ENCODE measurements around the gene E2F1.

E2F1 gene

DNA sequence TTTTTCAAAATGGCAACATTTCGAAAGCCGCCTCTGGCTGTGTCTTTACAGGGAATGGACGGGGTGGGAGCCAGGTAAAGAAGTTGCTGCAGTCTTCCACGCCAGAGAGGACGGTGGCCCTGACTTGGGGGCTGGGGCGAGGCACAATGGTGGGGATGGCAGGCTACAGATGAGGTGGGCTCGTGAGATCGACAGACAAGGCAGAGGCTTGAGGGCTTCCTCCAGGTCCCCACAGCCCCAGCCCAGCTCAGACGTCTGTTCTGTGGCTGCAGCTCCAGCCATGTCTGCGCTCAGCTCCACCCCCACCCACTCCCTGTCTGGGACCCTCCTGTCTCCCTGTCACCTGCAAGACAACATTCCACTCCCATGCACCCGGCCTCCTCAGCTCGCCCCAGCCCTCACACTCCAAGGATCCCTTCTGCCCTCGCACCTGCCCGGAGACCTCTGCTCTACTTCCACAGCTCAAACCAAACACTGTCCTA, 31.5 kb downstream of the E2F1 start:
- no peak for DNase-seq (ENCODE audit: low read depth, low spot score)
- Histone ChIP-seq H3K4me1 (ENCODE audit: control insufficient read depth, insufficient read depth, low read length) (no peaks in the 10 kb centered on the region; the same call in 1 of the 2 replicates), H3K27ac (ENCODE audit: low read length) (no peak overlapping the region), H3K27me3 (ENCODE audit: control insufficient read depth, insufficient read depth, low read length) (no peaks in the 10 kb centered on the region), H3K4me3 (ENCODE audit: low read length) (no peak overlapping the region), H3K36me3 (ENCODE audit: control insufficient read depth, insufficient read depth, low read length) (peaks cover 10% of the 10 kb centered on the region), H3K9me3 (ENCODE audit: control insufficient read depth, insufficient read depth, low read length) (no peaks in the 10 kb centered on the region)
- no CpG with 5 or more reads among the region's 14 CpGs for WGBS (ENCODE audit: insufficient coverage, insufficient read length)

DNA sequence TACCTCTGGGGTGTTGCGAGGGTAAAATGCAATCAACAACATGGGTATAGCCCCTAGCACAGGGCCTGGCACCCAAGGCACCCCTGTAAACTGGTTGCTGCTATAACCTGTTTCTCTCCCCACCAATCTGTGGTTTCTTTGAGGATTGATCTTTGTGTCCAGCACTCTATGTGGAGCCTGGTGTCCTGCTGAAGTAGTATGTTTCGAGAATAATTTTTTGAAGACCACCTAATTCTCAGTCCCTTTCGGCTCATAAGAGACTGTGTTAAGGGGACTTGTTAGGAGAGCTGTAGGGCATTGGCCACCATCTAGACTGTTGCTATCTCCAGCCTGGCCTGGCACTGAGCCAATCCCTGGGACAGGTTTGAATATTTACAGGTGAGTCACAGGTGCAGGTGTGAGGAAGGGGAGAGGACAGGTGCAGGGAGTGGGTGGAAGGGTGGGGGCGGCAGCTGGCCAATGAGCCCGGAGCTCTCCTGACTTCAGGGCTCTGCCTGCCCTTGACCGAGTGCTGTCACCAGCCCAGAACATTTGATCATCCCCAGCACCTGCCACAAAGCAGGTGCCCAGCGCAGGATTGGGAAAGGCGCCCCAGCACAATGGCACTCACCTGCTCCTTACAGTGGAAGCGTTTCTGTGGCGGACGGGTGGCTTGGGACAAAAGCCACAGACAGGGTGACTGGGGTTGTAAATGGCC, 32.1 kb downstream of the E2F1 start:
- no peak for DNase-seq (ENCODE audit: low read depth, low spot score)

DNA sequence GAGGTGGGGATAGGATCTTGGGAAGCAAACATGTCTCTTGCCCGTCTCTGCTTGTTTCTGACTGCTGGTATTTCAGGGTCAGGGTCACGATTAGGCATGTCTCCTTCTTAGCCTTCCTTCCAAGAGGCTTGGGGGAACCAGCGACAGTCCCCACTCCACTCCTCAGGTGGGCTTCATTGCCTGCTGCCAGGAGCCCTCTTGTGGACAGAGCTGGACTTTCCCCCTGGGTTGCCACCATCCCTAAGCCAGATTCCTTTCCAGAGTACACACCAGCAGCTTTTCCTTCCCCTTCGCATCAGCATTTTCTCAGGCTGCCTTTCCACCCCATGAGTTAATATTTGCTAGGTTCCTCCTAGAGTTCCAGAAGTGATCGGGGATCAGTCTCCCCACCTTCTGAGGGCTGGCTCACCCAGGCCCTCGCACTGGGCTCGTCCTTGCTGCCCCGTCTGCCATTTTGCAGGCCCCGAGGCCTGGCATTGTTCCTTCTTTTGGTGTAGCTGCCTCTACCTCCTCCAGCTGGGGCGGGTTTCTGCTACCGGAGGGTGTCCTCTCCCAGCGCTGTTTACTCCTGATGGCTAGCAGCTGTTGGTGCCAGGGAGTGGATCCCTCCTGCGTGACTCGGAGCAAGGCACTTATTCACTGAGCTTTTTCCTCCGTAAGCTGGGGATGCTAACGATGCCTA, 32.8 kb downstream of the E2F1 start:
- DNase-seq (ENCODE audit: low read depth, low spot score), result no peak
- Histone ChIP-seq H3K4me1 (ENCODE audit: control insufficient read depth, insufficient read depth, low read length) (no peaks in the 10 kb centered on the region; the same call in 1 of the 2 replicates), H3K27me3 (ENCODE audit: control insufficient read depth, insufficient read depth, low read length) (no peaks in the 10 kb centered on the region), H3K27ac (ENCODE audit: low read length) (no peak overlapping the region), H3K36me3 (ENCODE audit: control insufficient read depth, insufficient read depth, low read length) (peaks cover 6% of the 10 kb centered on the region), H3K9me3 (ENCODE audit: control insufficient read depth, insufficient read depth, low read length) (no peaks in the 10 kb centered on the region), H3K4me3 (ENCODE audit: low read length) (no peak overlapping the region)
- WGBS (ENCODE audit: insufficient coverage, insufficient read length), result no CpG with 5 or more reads among the region's 16 CpGs

More for the DNA sequence above, 32.1 kb downstream of the E2F1 start:
- Histone ChIP-seq H3K27ac (ENCODE audit: low read length) (no peak overlapping the region), H3K4me3 (ENCODE audit: low read length) (no peak overlapping the region), H3K4me1 (ENCODE audit: control insufficient read depth, insufficient read depth, low read length) (no peaks in the 10 kb centered on the region; the same call in 1 of the 2 replicates), H3K36me3 (ENCODE audit: control insufficient read depth, insufficient read depth, low read length) (peaks cover 9% of the 10 kb centered on the region), H3K27me3 (ENCODE audit: control insufficient read depth, insufficient read depth, low read length) (no peaks in the 10 kb centered on the region), H3K9me3 (ENCODE audit: control insufficient read depth, insufficient read depth, low read length) (no peaks in the 10 kb centered on the region)
- WGBS (ENCODE audit: insufficient coverage, insufficient read length), result no CpG with 5 or more reads among the region's 11 CpGs

DNA sequence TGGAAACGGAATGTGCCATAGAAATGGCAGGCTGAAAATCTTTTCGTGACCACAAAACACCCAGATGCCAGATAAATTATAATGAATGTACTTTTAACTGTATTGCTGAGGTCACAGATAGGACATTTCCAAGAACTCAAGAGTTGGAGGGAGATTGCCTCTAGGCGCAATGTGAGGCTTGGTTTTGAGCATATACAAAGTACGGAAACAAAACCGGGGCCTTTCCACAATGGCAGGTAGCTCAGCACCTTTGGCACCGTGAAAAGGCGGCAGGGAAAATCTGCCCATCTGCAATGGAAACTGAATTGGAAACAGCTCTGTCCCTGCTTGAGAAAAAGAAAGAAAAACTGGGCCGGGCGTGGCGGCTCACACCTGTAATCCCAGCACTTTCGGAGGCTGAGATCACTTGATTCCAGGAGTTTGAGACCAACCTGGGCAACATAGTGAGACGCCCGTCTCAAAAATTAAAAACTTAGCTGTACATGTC, 34.6 kb downstream of the E2F1 start:
- H3K4me1 ChIP-seq (ENCODE audit: control insufficient read depth, insufficient read depth, low read length), result no peaks in the 10 kb centered on the region
- WGBS (ENCODE audit: insufficient coverage, insufficient read length), result no CpG with 5 or more reads among the region's 13 CpGs
- H3K27me3 ChIP-seq (ENCODE audit: control insufficient read depth, insufficient read depth, low read length), result no peaks in the 10 kb centered on the region
- H3K4me3 ChIP-seq (ENCODE audit: low read length), result no peak overlapping the region
- H3K36me3 ChIP-seq (ENCODE audit: control insufficient read depth, insufficient read depth, low read length), result no peaks in the 10 kb centered on the region
- DNase-seq (ENCODE audit: low read depth, low spot score), result no peak
- H3K27ac ChIP-seq (ENCODE audit: low read length), result no peak overlapping the region
- no peaks in the 10 kb centered on the region for H3K9me3 ChIP-seq (ENCODE audit: control insufficient read depth, insufficient read depth, low read length)

DNA sequence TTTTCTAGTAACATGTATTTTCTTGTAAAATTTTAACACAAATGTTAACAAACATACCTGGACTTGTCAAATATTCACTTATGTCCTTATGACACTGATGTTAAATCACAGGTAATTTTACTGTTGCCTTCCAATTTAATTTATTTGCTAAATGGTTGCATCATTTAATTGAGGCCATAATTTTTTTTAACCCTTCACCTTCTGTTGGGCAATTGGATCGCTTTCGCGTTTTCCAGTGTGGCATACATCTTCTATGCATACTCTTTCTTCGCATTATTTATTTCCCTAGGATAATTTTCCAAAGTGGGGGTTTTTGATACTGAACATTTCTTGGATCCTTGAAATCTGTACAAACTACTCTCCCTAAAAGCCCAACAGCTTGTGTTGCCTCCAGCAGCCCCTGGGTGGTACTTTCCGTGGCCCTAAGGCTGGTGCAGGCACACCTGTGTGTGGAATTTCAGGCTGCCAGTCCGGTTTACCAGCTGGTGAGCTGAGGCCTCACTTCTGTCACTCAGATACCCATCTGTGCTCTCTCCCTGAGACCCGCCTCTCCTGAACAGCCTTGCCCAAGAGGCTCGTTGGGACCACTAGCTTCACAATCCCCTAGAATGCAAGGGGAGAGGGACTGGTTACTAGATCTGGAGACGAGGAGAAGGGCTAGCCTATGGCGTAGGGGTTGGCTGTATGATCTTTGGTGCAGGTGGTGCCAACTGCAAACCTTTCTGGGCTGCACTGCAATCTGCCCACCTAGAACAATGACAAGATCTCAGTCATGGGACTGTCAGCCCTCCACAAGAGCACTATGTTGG, 35.2 kb downstream of the E2F1 start:
- no peaks in the 10 kb centered on the region for H3K36me3 ChIP-seq (ENCODE audit: control insufficient read depth, insufficient read depth, low read length)
- DNase-seq (ENCODE audit: low read depth, low spot score), result no peak
- H3K27ac ChIP-seq (ENCODE audit: low read length), result no peak overlapping the region
- H3K9me3 ChIP-seq (ENCODE audit: control insufficient read depth, insufficient read depth, low read length), result no peaks in the 10 kb centered on the region
- no peaks in the 10 kb centered on the region for H3K4me1 ChIP-seq (ENCODE audit: control insufficient read depth, insufficient read depth, low read length)
- H3K27me3 ChIP-seq (ENCODE audit: control insufficient read depth, insufficient read depth, low read length), result no peaks in the 10 kb centered on the region
- WGBS (ENCODE audit: insufficient coverage, insufficient read length), result no CpG with 5 or more reads among the region's 10 CpGs
- no peak overlapping the region for H3K4me3 ChIP-seq (ENCODE audit: low read length)

- no CpG with 5 or more reads among the region's 11 CpGs for WGBS (ENCODE audit: insufficient coverage, insufficient read length)
- DNase-seq (ENCODE audit: low read depth, low spot score), result no peak
- Histone ChIP-seq H3K36me3 (ENCODE audit: control insufficient read depth, insufficient read depth, low read length) (peaks cover 2% of the 10 kb centered on the region; the same call in 1 of the 2 replicates), H3K27me3 (ENCODE audit: control insufficient read depth, insufficient read depth, low read length) (no peaks in the 10 kb centered on the region), H3K4me3 (ENCODE audit: low read length) (no peak overlapping the region; the same call in 1 of the 2 replicates), H3K4me1 (ENCODE audit: control insufficient read depth, insufficient read depth, low read length) (no peaks in the 10 kb centered on the region), H3K27ac (ENCODE audit: low read length) (no peak overlapping the region), H3K9me3 (ENCODE audit: control insufficient read depth, insufficient read depth, low read length) (no peaks in the 10 kb centered on the region)
Observed at GRCh38 chr20:33650111-33650752, 36.0 kb downstream of the E2F1 start.

DNA sequence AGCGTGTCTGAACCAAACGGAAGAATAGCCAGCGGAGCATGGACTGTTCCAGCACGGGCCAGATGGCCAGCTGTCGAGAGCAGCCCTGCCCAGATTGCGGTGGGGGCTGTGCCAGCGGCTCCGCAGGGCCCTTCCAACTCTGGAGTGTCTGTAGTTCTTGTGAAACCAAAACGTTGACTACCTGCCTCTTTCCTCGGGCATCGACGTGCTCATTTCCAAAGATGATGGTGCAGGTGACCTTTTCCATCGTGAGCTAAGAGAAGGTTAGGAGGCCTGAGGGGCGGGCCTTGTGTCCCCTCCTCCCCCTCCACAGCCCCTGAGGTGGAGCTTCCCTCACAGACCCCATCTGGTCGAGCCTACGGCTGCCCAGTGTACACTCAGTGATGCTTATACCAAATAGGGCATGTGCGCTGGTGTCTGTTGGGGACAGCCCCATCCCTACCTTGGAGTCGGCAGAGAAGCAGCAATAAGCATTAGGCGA, 36.9 kb downstream of the E2F1 start:
- H3K36me3 ChIP-seq (ENCODE audit: control insufficient read depth, insufficient read depth, low read length), result peaks cover 9% of the 10 kb centered on the region
- no peak overlapping the region for H3K27ac ChIP-seq (ENCODE audit: low read length)
- DNase-seq (ENCODE audit: low read depth, low spot score), result no peak
- H3K4me3 ChIP-seq (ENCODE audit: low read length), result no peak overlapping the region
- H3K27me3 ChIP-seq (ENCODE audit: control insufficient read depth, insufficient read depth, low read length), result no peaks in the 10 kb centered on the region
- WGBS (ENCODE audit: insufficient coverage, insufficient read length), result no CpG with 5 or more reads among the region's 19 CpGs
- H3K9me3 ChIP-seq (ENCODE audit: control insufficient read depth, insufficient read depth, low read length), result no peaks in the 10 kb centered on the region
- H3K4me1 ChIP-seq (ENCODE audit: control insufficient read depth, insufficient read depth, low read length), result no peaks in the 10 kb centered on the region

DNA sequence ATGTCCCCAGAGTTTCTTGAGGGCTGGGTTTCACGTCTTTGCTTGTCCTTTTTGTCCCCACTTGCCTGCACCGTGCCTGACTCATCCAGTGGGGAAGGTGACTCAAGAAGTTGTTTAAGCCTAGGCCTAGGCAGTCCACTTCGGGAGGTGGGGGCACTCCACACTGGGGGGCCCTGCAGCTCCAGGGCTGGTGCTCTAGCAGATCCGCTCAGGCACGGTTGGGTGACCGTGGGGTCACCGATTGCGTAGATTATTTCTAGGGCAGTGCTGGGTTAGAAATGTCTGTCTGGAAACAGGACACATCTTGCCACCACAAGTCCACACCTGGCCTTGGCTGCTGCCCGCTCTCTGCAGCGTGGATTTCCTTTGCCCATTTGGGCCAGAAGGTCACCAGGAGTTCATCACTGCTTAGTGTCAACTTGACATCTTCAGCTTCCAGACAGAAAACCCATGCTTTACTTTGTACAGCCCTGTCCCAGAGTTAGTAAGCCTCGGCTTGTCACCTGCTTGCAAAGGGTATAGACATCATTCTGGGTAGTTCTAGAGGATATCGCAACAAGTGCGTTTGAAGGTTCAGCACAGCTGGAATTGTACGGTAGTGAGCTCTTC, 37.7 kb downstream of the E2F1 start:
- Histone ChIP-seq H3K36me3 (ENCODE audit: control insufficient read depth, insufficient read depth, low read length) (peaks cover 9% of the 10 kb centered on the region), H3K4me1 (ENCODE audit: control insufficient read depth, insufficient read depth, low read length) (no peaks in the 10 kb centered on the region), H3K27me3 (ENCODE audit: control insufficient read depth, insufficient read depth, low read length) (no peaks in the 10 kb centered on the region), H3K9me3 (ENCODE audit: control insufficient read depth, insufficient read depth, low read length) (no peaks in the 10 kb centered on the region), H3K4me3 (ENCODE audit: low read length) (no peak overlapping the region), H3K27ac (ENCODE audit: low read length) (no peak overlapping the region)
- no CpG with 5 or more reads among the region's 14 CpGs for WGBS (ENCODE audit: insufficient coverage, insufficient read length)
- DNase-seq (ENCODE audit: low read depth, low spot score), result no peak

- no peak for DNase-seq (ENCODE audit: low read depth, low spot score)
- no CpG with 5 or more reads among the region's 11 CpGs for WGBS (ENCODE audit: insufficient coverage, insufficient read length)
- Histone ChIP-seq H3K4me3 (ENCODE audit: low read length) (no peak overlapping the region), H3K9me3 (ENCODE audit: control insufficient read depth, insufficient read depth, low read length) (no peaks in the 10 kb centered on the region), H3K36me3 (ENCODE audit: control insufficient read depth, insufficient read depth, low read length) (peaks cover 9% of the 10 kb centered on the region), H3K27ac (ENCODE audit: low read length) (no peak overlapping the region), H3K27me3 (ENCODE audit: control insufficient read depth, insufficient read depth, low read length) (no peaks in the 10 kb centered on the region), H3K4me1 (ENCODE audit: control insufficient read depth, insufficient read depth, low read length) (no peaks in the 10 kb centered on the region)
Observed at GRCh38 chr20:33647603-33648395, 38.4 kb downstream of the E2F1 start.

Data from iPS DF 6.9 (cell line).